Neutrophil (primary cell): ENCODE measurements around the gene GAS1.

ENCODE experiments used
- H3K27ac ChIP-seq: fragments of 200-600 bp; sonication (generic); 2 replicates; pipeline ENCODE4 v1.5.1; 2016; ENCODE audit warnings: mild to moderate bottlenecking, moderate library complexity
- H3K27me3 ChIP-seq: fragments of 200-600 bp; sonication (generic); 2 replicates; pipeline ENCODE4 v1.6.0; 2016; ENCODE audit warnings: mild to moderate bottlenecking
- H3K36me3 ChIP-seq: fragments of 200-600 bp; sonication (generic); 2 replicates; pipeline ENCODE4 v1.5.1; 2017
- H3K4me1 ChIP-seq, 2 experiments: fragments of 200-600 bp in 1 of 2; sonication (generic) in 1 of 2; 1 replicate in 1 of 2; 2 replicates in 1 of 2; pipeline versions ENCODE4 v1.5.1 to v1.6.1; 2013 to 2016; ENCODE audit warnings: low read depth in 1 of 2, low read length in 1 of 2, mild to moderate bottlenecking in 1 of 2, moderate library complexity in 1 of 2; ENCODE audit not compliant: control insufficient read depth in 1 of 2, insufficient read depth in 1 of 2
- H3K4me3 ChIP-seq, 2 experiments: fragments of 200-600 bp in 1 of 2; sonication (generic) in 1 of 2; 1 replicate in 1 of 2; 2 replicates in 1 of 2; pipeline ENCODE4 v1.5.1; 2013 to 2016; ENCODE audit warnings: low read depth in 1 of 2, low read length in 1 of 2, mild to moderate bottlenecking in 1 of 2, moderate library complexity in 1 of 2
- H3K9me3 ChIP-seq: fragments of 200-600 bp; sonication (generic); 2 replicates; pipeline ENCODE4 v1.5.1; 2016
- CTCF ChIP-seq: fragments of 200-600 bp; sonication (generic); IDR thresholded peaks from 2 replicates; pipeline ENCODE4 v1.5.1; 2016; ENCODE audit warnings: antibody characterized with exemption

GAS1 gene

GRCh38 chr9:86975036-86975435 lies 27.7 kb upstream of the GAS1 start:
- H3K4me3 ChIP-seq, result no peak overlapping the region
- H3K9me3 ChIP-seq, result no peaks in the 10 kb centered on the region
- no peaks in the 10 kb centered on the region for H3K4me1 ChIP-seq
- H3K36me3 ChIP-seq, result no peaks in the 10 kb centered on the region
- no peak for TF ChIP-seq CTCF
- H3K27me3 ChIP-seq, result no peaks in the 10 kb centered on the region
- H3K27ac ChIP-seq, result no peak overlapping the region

GRCh38 chr9:86974421-86974820 lies 27.1 kb upstream of the GAS1 start:
- Histone ChIP-seq H3K36me3 (no peaks in the 10 kb centered on the region), H3K9me3 (no peaks in the 10 kb centered on the region), H3K27ac (no peak overlapping the region), H3K4me3 (no peak overlapping the region), H3K27me3 (no peaks in the 10 kb centered on the region), H3K4me1 (no peaks in the 10 kb centered on the region)
- no peak for TF ChIP-seq CTCF

GRCh38 chr9:86971742-86972141 lies 24.4 kb upstream of the GAS1 start:
- no peaks in the 10 kb centered on the region for H3K4me1 ChIP-seq
- H3K27me3 ChIP-seq, result no peaks in the 10 kb centered on the region
- no peak overlapping the region for H3K27ac ChIP-seq
- H3K9me3 ChIP-seq, result no peaks in the 10 kb centered on the region
- TF ChIP-seq CTCF, result no peak
- H3K4me3 ChIP-seq, result no peak overlapping the region
- H3K36me3 ChIP-seq, result no peaks in the 10 kb centered on the region

- no peak for TF ChIP-seq CTCF
- no peak overlapping the region for H3K4me3 ChIP-seq
- no peaks in the 10 kb centered on the region for H3K36me3 ChIP-seq
- no peaks in the 10 kb centered on the region for H3K4me1 ChIP-seq
- H3K9me3 ChIP-seq, result no peaks in the 10 kb centered on the region
- H3K27me3 ChIP-seq, result no peaks in the 10 kb centered on the region
- H3K27ac ChIP-seq, result no peak overlapping the region
These were observed 21.1 kb upstream of the GAS1 start for GRCh38 chr9:86968258-86968920.

- H3K36me3 ChIP-seq, result no peaks in the 10 kb centered on the region
- H3K4me3 ChIP-seq, result no peak overlapping the region
- peaks cover 0 to 3% of the 10 kb centered on the region in 2 experiments for H3K4me1 ChIP-seq
- TF ChIP-seq CTCF, result no peak
- no peaks in the 10 kb centered on the region for H3K27me3 ChIP-seq
- no peaks in the 10 kb centered on the region for H3K9me3 ChIP-seq
- no peak overlapping the region for H3K27ac ChIP-seq
These were observed 19.7 kb upstream of the GAS1 start for GRCh38 chr9:86966852-86967511.
